SK-N-DZ (cell line): ENCODE measurements around the gene AFF1. TPM values are rescaled to one million over a fixed set of nuclear protein-coding genes. Genes with fewer than 3 reads are reported as not detected.

Experiments used
- DNase-seq: peaks from one replicate; pipeline ENCODE4 v3.0.0-alpha.2; 2015; ENCODE audit warnings: low spot score
- polyA plus RNA-seq, 2 experiments: library from polyadenylated mRNA; depleted of rRNA; stranded (reverse); fragments of >200 nt; gene quantifications; 2 replicates each; pipeline ENCODE4 v1.2.3, GENCODE V29; 2014

The AFF1 gene, protein sequence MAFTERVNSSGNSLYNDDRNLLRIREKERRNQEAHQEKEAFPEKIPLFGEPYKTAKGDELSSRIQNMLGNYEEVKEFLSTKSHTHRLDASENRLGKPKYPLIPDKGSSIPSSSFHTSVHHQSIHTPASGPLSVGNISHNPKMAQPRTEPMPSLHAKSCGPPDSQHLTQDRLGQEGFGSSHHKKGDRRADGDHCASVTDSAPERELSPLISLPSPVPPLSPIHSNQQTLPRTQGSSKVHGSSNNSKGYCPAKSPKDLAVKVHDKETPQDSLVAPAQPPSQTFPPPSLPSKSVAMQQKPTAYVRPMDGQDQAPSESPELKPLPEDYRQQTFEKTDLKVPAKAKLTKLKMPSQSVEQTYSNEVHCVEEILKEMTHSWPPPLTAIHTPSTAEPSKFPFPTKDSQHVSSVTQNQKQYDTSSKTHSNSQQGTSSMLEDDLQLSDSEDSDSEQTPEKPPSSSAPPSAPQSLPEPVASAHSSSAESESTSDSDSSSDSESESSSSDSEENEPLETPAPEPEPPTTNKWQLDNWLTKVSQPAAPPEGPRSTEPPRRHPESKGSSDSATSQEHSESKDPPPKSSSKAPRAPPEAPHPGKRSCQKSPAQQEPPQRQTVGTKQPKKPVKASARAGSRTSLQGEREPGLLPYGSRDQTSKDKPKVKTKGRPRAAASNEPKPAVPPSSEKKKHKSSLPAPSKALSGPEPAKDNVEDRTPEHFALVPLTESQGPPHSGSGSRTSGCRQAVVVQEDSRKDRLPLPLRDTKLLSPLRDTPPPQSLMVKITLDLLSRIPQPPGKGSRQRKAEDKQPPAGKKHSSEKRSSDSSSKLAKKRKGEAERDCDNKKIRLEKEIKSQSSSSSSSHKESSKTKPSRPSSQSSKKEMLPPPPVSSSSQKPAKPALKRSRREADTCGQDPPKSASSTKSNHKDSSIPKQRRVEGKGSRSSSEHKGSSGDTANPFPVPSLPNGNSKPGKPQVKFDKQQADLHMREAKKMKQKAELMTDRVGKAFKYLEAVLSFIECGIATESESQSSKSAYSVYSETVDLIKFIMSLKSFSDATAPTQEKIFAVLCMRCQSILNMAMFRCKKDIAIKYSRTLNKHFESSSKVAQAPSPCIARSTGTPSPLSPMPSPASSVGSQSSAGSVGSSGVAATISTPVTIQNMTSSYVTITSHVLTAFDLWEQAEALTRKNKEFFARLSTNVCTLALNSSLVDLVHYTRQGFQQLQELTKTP
- 4.8 and 5.3 TPM in 2 replicates for polyA plus RNA-seq (2014; cell fraction: cytosol; rRNA removed)
- polyA plus RNA-seq (2014; cell fraction: nucleus; rRNA removed) = 6.0 and 7.0 TPM in 2 replicates

DNA sequence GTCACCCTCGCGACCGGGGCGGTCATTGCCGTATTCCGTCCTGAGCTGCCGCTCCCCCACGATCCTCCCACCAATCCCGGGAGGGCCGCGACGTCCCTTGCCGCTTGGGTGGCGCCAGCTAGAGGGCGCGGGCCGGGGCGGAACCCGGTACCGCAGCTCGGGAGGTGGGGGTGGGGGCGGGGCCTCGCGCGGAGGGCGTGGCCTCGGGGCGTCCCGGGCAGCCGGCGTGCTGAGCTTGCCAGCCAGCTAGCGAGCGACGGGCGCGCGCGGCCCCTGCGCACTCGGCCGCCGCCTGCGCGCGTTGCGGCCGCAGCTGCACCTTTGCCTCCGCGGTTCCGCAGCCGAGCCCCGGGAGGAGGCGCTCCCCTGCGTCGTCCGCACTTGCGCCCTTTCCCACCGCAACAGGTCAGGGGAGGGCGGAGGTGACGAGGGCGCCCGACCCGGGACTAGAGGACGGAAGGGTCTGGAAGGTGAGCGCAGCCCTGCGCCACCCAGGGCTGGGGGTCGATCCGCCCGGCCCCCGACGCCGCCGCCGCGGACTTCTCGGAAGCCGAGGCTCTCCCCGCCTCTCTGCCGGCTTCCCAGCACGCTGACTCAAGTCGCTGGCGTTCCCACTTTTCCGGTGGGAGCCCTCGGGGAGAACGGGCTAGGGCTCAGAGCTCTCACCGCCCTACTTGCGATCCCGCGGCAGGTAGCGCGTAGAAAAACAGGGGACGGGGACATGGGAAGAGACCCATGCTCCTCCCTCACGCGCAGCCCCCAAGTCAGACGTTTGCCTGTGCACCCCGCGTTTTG lies at the start of gene AFF1:
Gene AFF1, plus strand, starts transcription at position 241 of the 795 bp plus-strand sequence. CDS start 13,523 bp downstream, outside the sequence.
- DNase-seq = peak; percentile 86

DNA sequence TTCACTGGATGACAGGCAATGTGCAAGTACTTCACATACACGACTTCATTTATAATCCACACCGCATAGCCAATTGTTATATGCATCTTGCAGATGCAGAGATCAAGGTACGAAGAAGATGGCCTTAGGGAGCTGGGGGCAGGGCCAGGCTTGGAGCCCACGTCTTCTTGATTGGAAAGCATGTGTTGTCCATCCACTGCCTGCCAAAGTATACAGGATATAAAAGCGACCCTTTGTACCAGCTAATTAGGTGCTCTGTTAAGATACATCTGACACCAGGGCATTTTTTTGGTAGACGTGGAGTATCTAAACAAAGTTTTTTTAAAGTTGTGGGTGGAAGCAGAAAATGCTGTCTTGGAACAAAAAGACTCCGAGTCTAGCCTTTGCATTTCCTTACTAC lies 44.0 kb upstream of the AFF1 start:
- DNase-seq = no peak

- DNase-seq = peak; percentile 70
Observed at GRCh38 chr4:86891762-86892635, 42.8 kb upstream of the AFF1 start, which contains the start of gene C4orf36. C4orf36 (minus strand) TSS chr4:86892422; CDS start chr4:86891520, 902 bp downstream.

DNA sequence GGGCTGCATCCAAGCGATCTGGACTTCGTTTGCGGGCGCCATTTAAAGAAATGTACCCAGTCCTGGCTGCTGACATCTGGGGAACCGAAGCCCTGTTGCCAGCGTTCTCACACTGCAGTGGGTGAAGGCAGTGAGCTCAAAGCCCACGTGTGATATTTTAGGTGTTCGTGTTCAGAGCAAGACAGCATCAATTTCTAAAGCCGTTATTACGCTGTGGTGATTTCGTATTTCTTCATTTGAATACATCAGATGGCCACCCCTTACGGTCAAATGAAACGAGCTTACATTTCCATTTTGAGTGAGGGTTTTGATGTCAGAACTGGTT lies 42.2 kb upstream of the AFF1 start:
- no peak for DNase-seq

DNA sequence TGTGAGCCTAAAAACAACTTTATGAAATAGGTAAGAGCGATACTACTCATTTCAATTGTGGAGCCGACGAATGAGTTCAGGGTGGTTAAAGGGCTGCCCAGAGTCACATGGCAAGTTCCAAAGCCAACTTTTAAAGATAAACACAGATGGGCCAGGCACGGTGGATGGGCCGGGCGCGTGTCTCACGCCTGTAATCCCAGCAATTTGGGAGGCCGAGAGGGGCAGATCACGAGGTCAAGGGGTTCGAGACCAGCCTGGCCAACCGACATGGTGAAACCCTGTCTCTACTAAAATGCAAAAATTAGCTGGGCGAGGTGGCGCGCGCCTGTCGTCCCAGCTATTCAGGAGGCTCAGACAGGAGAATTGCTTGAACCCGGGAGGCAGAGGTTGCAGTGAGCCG lies 41.7 kb upstream of the AFF1 start:
- DNase-seq = no peak

DNA sequence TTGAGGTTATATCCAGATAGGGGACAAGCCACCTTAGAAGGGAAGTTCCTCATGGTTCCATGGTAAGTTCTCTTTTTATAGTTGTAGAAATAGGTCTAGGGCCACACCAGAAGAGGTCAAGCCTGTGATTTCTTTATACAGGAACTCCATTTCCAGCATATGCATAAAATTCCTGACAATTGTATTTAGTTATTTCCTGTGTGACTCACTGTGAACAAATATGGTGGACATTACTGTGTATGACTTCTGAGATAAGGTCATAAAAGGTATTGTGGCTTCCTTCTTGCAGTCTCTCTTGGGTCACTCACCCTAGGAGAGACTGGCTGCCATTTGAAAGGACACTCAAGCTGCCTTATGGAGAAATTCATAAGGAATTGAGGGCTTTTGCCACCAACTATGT lies 40.4 kb upstream of the AFF1 start:
- DNase-seq = no peak

DNA sequence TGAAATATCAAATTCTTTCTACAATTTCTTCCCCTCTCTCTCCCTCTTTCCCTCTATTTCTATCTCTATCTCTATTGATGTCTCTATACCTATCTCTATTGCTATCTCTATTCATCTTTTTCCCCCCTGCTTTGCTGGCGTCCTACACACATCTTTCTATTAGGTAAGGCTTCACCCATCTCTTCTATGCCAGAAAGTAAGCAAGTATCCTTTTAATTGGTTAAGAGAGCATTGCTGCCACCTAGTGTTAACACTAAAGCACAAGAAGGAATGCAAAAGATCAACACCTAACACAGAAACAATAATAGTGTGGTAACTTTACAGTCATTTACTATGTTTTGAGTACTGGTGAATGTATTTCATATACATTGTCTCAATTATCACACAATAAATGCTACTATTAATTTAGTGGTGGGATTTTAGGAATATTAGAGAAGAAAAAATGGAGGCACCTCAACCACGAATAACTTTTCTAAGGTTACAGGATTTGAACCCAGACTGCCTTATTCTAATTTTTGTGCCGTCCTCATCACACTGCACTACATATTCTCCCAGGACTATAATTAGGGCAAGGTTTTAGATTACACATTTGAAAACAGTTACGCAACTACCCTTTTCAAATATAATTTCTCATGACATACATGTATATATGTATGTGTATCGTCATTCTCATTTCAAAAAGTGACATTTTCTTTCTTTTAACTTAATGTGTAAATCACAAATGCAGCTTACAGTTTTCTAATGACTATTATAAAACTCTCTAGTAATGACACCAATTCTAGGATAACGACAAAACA lies 38.9 kb upstream of the AFF1 start:
- peak; percentile 74 for DNase-seq

GRCh38 chr4:86896596-86896995 lies 38.2 kb upstream of the AFF1 start:
- DNase-seq = no peak

- DNase-seq = no peak
Observed at GRCh38 chr4:86898562-86898961, 36.2 kb upstream of the AFF1 start.

DNA sequence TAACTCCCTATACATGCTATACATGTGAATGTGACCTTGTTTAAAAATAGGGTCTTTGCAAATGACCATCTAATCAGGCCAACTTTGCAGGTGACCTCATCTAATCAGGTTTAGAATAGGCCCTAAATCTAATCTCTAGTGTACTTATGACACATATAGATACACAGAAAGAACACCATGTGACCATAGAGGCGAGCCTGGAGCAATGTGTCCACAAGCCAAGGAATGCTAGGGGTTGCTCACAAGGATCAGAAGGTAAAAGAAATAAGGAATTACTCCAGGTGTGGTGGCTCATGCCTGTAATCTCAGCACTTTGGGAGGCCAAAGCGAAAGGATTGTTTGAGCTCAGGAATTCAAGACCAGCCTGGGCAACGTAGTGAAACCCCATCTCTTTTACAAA lies 32.9 kb upstream of the AFF1 start:
- no peak for DNase-seq

DNA sequence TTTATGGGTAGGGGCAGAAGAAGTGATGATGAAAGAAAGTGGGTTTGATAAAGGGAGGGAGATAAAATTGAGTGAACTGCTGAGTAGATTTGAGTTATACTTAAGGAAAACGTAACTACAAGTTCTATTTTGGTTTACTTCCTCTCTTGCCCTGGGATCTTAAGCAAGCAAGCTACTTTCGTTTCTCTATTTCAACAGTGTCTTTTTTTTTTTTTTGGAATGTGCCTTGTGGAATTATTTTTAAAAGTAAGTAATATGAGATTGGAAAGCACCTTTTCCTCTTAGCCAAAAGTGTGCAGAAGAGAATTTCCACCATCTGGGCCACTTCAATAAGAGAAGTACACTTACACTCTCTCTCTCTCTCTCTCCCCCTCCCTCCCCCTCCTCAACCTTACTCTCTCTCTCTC lies 26.6 kb upstream of the AFF1 start:
- no peak for DNase-seq

GRCh38 chr4:86909546-86910295 lies 25.1 kb upstream of the AFF1 start:
- DNase-seq = no peak

DNA sequence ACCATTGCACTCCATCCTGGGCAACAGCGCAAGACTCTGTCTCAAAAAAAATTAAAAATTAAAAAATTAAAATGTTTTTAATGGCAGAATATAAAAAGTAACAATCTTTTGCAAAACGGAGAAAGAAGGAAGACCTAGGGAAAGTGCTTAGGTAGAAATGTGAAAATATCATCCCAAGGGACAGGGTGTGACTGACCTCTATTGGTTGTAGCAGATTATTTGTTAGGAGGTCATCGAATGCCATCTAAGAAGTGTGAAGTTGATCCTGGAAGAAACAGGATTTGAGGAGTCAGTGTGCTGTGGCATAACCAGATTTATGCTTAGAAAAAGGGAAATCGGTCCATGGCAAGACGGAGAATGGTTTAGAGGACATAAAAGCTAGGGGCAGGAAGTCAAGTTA lies 24.4 kb upstream of the AFF1 start:
- DNase-seq = no peak

GRCh38 chr4:86910820-86911684 lies 23.8 kb upstream of the AFF1 start:
- DNase-seq = no peak

DNA sequence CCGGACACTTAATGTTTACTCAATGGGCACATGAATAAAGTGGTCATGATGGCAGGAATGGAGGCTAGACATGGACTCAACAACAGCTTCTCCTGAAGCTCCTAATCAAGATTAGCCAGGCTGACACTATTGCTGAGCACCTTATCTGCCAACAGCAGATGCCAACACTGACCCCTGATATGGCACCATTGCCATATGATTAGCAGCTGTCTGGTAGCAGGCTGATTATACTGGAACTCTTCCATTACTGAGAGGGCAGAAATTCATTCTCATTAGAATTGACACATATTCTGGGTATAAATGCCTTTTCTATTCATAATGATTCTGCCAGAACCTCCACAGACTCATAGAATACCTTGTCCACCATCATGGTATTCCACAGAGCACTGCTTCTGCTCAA lies 18.4 kb upstream of the AFF1 start:
- no peak for DNase-seq

- DNase-seq = no peak
Observed at GRCh38 chr4:86917212-86918039, 17.4 kb upstream of the AFF1 start.
